BLaER1 (cell line): ENCODE data around the gene SLC35B1.

ENCODE experiments used
- H3K27ac ChIP-seq: shearing (Covaris generic); formaldehyde crosslinking; 2 replicates; pipeline ENCODE4 v1.8.1; 2022
- H3K27me3 ChIP-seq: shearing (Covaris generic); formaldehyde crosslinking; 2 replicates; pipeline ENCODE4 v1.8.1; 2022
- H3K36me3 ChIP-seq: shearing (Covaris generic); formaldehyde crosslinking; 2 replicates; pipeline ENCODE4 v1.8.1; 2022
- H3K4me1 ChIP-seq: shearing (Covaris generic); formaldehyde crosslinking; 2 replicates; pipeline ENCODE4 v1.8.1; 2022
- H3K4me2 ChIP-seq: shearing (Covaris generic); formaldehyde crosslinking; 2 replicates; pipeline ENCODE4 v1.8.1; 2022
- H3K4me3 ChIP-seq: shearing (Covaris generic); formaldehyde crosslinking; 2 replicates; pipeline ENCODE4 v1.8.1; 2022
- H3K9ac ChIP-seq: shearing (Covaris generic); formaldehyde crosslinking; 2 replicates; pipeline ENCODE4 v1.8.1; 2022
- H3K9me3 ChIP-seq: shearing (Covaris generic); formaldehyde crosslinking; 2 replicates; pipeline ENCODE4 v1.8.1; 2022
- H4K20me1 ChIP-seq: shearing (Covaris generic); formaldehyde crosslinking; 2 replicates; pipeline ENCODE4 v1.8.1; 2022
- Cebpa-rat ChIP-seq: shearing (Covaris generic); IDR thresholded peaks from 2 replicates; pipeline ENCODE4 v1.8.1; 2022

SLC35B1 gene

GRCh38 chr17:49692751-49693150 lies 15.0 kb downstream of the SLC35B1 start:
- Histone ChIP-seq H3K9ac (no peak overlapping the region), H4K20me1 (no peaks in the 10 kb centered on the region), H3K4me2 (no peak overlapping the region), H3K9me3 (no peaks in the 10 kb centered on the region), H3K36me3 (no peaks in the 10 kb centered on the region), H3K4me3 (no peak overlapping the region), H3K27ac (no peak overlapping the region), H3K27me3 (no peaks in the 10 kb centered on the region), H3K4me1 (peaks cover 44% of the 10 kb centered on the region)
- TF ChIP-seq Cebpa-rat: no peak

DNA sequence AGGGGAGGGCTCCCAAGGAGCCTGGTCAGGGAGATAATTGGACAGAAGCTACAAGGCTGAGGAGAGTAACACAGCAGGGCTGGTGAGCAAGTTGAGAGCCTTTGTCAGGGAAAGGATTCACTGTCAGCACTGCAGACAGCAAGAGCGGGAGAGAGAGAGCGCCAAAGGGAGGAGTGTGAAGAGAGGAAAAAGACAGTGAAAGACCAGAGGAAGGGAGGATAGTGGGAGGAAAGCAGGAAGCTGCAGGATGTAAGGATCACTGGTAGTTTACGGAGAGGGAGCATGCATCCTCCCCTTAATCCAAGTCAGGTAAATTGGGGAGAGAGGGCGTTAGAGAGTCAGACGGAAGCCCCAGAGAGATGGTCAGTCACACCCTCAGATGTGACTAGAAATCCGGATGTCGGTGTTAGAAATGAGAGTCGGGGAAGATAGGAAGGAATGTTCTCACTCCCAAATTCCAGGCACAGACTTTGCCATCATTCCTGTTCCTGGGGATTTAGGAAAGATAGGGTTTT lies 16.0 kb downstream of the SLC35B1 start:
- Histone ChIP-seq H3K27ac (no peak overlapping the region), H3K9ac (no peak overlapping the region)

GRCh38 chr17:49691086-49691676 lies 16.6 kb downstream of the SLC35B1 start:
- H3K27ac ChIP-seq: no peak overlapping the region
- no peaks in the 10 kb centered on the region for H3K27me3 ChIP-seq
- peaks cover 42% of the 10 kb centered on the region for H3K4me1 ChIP-seq
- H3K9ac ChIP-seq: no peak overlapping the region
- no peak overlapping the region for H3K4me3 ChIP-seq
- no peaks in the 10 kb centered on the region for H4K20me1 ChIP-seq
- no peak overlapping the region for H3K4me2 ChIP-seq
- no peak for TF ChIP-seq Cebpa-rat
- H3K9me3 ChIP-seq: no peaks in the 10 kb centered on the region
- H3K36me3 ChIP-seq: no peaks in the 10 kb centered on the region

More for the DNA sequence above, 16.0 kb downstream of the SLC35B1 start:
- H3K4me2 ChIP-seq: no peak overlapping the region
- no peaks in the 10 kb centered on the region for H3K27me3 ChIP-seq
- H3K4me1 ChIP-seq: peaks cover 44% of the 10 kb centered on the region
- no peaks in the 10 kb centered on the region for H3K36me3 ChIP-seq
- no peaks in the 10 kb centered on the region for H3K9me3 ChIP-seq
- no peak overlapping the region for H3K4me3 ChIP-seq
- TF ChIP-seq Cebpa-rat: no peak
- H4K20me1 ChIP-seq: no peaks in the 10 kb centered on the region

- no peaks in the 10 kb centered on the region for H3K36me3 ChIP-seq
- no peaks in the 10 kb centered on the region for H3K9me3 ChIP-seq
- no peak overlapping the region for H3K4me3 ChIP-seq
- no peak overlapping the region for H3K9ac ChIP-seq
- H4K20me1 ChIP-seq: no peaks in the 10 kb centered on the region
- H3K4me1 ChIP-seq: peaks cover 33% of the 10 kb centered on the region
- no peak overlapping the region for H3K4me2 ChIP-seq
- no peaks in the 10 kb centered on the region for H3K27me3 ChIP-seq
- no peak overlapping the region for H3K27ac ChIP-seq
- TF ChIP-seq Cebpa-rat: no peak
These were observed 17.5 kb downstream of the SLC35B1 start for GRCh38 chr17:49690256-49690655.

GRCh38 chr17:49688848-49689247 lies 18.9 kb downstream of the SLC35B1 start:
- Histone ChIP-seq H3K4me3 (no peak overlapping the region), H3K9me3 (no peaks in the 10 kb centered on the region), H3K27me3 (no peaks in the 10 kb centered on the region), H3K9ac (no peak overlapping the region), H3K27ac (no peak overlapping the region), H3K4me1 (peaks cover 26% of the 10 kb centered on the region), H3K4me2 (no peak overlapping the region; the same call in 1 of the 2 replicates), H3K36me3 (no peaks in the 10 kb centered on the region), H4K20me1 (no peaks in the 10 kb centered on the region)
- TF ChIP-seq Cebpa-rat: no peak

DNA sequence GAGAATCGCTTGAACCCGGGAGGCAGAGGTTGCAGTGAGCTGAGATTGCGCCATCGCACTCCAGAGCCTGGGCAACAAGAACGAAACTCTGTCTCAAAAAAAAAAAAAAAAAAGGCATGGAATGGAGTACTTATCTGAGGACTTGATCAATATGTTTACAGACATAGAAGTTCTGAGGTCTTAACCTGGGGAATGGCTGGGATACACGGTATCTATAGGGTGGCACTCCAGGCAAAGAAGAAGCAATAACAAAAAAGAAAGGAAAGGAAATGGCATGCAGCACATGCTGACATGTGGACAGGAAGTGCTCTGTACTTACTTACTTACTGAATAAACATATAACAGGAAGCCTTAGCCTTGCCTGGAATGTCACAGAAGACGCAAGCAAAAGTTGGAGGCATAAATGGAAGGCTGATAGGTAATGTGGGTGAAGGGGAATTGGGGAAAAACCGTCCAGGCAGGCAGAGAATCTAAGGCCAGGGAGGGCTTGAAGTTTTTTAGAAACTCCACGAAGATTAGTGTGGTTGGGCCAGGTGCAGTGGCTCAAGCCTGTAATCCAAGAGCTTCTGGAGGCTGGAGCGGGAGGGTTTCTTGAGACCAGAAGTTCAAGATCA lies 19.8 kb downstream of the SLC35B1 start:
- Histone ChIP-seq H3K4me3 (no peak overlapping the region), H3K4me1 (peaks cover 26% of the 10 kb centered on the region), H3K36me3 (no peaks in the 10 kb centered on the region), H3K9ac (no peak overlapping the region), H4K20me1 (no peaks in the 10 kb centered on the region), H3K9me3 (no peaks in the 10 kb centered on the region), H3K27me3 (no peaks in the 10 kb centered on the region), H3K27ac (peak overlapping the region; percentile 70), H3K4me2 (peak overlapping the region; percentile 56)
- TF ChIP-seq Cebpa-rat: no peak

DNA sequence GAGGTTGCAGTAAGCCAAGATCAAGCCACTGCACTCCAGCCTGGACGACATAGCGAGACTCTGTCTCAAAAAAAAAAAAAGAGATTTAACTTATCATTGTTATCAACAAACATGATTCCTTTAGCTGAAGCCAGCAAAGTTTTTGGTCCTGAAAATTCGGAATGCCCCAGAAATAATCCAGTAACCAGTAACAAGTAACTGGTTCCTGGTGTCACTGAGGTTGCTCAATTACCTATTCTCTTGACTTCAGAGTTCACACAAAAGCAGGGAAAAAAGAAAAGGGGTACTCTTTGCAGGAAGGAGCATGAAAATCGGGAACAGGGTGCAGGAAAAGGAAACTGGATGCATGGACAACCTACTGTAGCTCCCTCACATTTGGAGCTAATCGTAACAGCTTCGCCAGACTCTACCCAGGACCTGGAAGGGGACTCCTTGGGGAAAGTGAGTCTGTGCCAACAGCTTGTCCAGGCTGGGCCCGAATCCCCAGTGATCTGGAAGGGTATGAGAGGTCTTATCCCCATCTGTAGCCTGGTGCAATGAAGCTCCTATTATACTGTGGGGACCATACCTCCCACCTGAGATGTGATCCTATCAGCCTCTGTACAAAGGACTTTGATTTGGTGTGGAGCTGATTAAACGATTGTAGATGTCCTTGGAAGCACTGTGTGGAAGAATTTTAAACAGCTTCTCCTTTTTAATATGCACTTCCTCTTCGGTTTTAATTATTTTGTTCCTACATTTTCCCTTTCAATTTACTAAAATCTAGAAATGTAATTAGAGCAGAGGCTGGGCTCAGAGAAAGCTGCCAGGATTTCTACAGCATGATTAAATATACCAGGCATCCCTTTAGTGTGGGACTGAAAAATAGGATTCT lies 26.4 kb downstream of the SLC35B1 start:
- Histone ChIP-seq H3K27ac (no peak overlapping the region), H3K4me3 (no peak overlapping the region), H4K20me1 (0 out of 2 replicates have a peak, but pooled peaks cover 6% of the 10 kb centered on the region), H3K9ac (no peak overlapping the region), H3K9me3 (no peaks in the 10 kb centered on the region), H3K4me2 (peak overlapping the region; percentile 73), H3K4me1 (peaks cover 45% of the 10 kb centered on the region), H3K27me3 (no peaks in the 10 kb centered on the region), H3K36me3 (no peaks in the 10 kb centered on the region)
- TF ChIP-seq Cebpa-rat: no peak

DNA sequence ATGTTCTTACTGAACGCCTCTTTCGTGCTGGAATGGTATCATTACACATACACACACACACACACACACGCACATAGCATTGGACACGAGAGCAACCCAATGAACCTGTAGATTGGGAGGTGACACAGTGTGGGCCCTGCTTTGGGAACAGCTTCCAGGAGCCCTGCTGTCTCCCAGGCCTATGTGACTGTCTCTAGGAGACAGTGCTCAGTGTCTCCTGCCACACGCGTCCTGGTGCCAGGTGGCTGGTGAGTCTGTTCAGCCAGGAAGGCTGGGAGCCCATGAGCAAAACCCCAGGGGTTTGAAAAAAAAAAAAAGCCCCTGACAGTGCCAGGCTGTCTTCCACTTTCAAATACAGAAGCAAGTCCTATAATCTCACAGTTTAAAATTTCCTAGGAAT lies 27.4 kb downstream of the SLC35B1 start:
- Histone ChIP-seq H3K4me3 (no peak overlapping the region), H4K20me1 (peaks cover 15% of the 10 kb centered on the region), H3K4me1 (peaks cover 54% of the 10 kb centered on the region), H3K9me3 (no peaks in the 10 kb centered on the region), H3K9ac (peak overlapping the region; percentile 46; the same call in 1 of the 2 replicates), H3K27me3 (no peaks in the 10 kb centered on the region), H3K36me3 (peaks cover 5% of the 10 kb centered on the region; the same call in 1 of the 2 replicates), H3K27ac (peak overlapping the region; percentile 57), H3K4me2 (peak overlapping the region; percentile 73)
- TF ChIP-seq Cebpa-rat: no peak

DNA sequence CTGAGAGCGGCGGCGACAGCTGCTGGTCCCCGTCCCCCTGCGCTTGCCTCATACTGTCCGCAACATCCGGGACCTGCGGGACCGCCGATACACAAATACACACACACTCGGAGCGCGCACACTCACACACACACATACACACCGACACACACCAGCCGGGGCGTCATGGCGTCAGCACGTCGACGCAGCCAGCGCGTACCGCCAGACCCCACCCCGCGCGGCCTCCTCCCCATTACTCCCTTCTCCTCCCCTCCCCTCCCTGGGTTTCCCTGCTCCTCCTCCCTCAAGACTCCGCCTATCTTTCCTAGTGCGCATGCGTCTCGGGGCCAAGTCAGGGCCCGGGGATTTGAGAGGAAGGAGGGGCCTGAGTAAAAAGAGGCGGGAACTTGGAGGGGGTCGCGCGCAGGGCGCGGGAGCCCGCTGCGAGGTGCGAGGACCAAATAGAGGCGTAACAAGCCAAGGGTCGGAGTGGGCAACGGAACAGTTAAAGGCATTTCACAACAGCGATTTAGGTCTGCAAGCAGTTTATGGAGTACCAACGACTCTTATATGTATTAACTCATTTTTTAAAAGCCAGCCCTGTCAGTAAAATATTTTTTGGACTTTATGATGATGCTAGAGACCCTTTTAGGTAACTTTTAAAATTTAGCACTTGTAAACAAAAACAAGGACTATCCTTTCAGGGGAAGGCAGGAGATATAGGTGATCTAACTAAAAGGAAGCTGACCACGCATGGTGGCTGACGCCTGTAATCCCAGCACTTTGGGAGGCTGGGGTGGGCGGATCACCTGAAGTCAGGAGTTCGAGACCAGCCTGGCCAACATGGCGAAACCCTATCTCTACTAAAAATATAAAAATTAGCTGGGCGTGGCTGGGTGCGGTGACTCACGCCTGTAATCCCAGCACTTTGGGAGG lies 29.6 kb downstream of the SLC35B1 start, which contains the start of gene SPOP:
SPOP (minus strand) TSS at position 165 of the 915 bp plus-strand sequence. CDS start 55,287 bp downstream, outside the sequence.
- peak within 1 kb of the TSS; percentile 83 for H3K9ac ChIP-seq
- peak within 1 kb of the TSS; percentile 91 for H3K4me2 ChIP-seq
- peak within 1 kb of the TSS; percentile 85 for H3K27ac ChIP-seq
- TF ChIP-seq Cebpa-rat: peak; percentile 40; the same call in 1 of the 2 replicates
- peaks cover 24% of the 10 kb centered on the region; the same call in 1 of the 2 replicates for H3K36me3 ChIP-seq
- peaks cover 36% of the 10 kb centered on the region for H4K20me1 ChIP-seq
- peak within 1 kb of the TSS; percentile 69 for H3K4me3 ChIP-seq
- no peaks in the 10 kb centered on the region for H3K27me3 ChIP-seq
- H3K9me3 ChIP-seq: no peaks in the 10 kb centered on the region
- peaks cover 64% of the 10 kb centered on the region for H3K4me1 ChIP-seq
